A172 (cell line): ENCODE measurements around the gene PCDHA1. TPM values are rescaled to one million over a fixed set of nuclear protein-coding genes. Genes with fewer than 3 reads are reported as not detected.
"Not testable (repeated sequence)": the region's sequence is repeated elsewhere in the genome, so short reads cannot be mapped to it uniquely, and the experiment has no call there.

Experiments used
- DNase-seq: peaks from one replicate; pipeline ENCODE4 v3.0.0-alpha.2; 2015; ENCODE audit warnings: low spot score
- total RNA-seq: library from RNA; depleted of rRNA; stranded (reverse); fragments of >200 nt; shearing (Covaris generic); gene quantifications from 2 replicates; pipeline ENCODE4 v1.2.3, GENCODE V29; 2014

Gene PCDHA1
- total RNA-seq, 1 experiment from 2014 or later: not detected

DNA sequence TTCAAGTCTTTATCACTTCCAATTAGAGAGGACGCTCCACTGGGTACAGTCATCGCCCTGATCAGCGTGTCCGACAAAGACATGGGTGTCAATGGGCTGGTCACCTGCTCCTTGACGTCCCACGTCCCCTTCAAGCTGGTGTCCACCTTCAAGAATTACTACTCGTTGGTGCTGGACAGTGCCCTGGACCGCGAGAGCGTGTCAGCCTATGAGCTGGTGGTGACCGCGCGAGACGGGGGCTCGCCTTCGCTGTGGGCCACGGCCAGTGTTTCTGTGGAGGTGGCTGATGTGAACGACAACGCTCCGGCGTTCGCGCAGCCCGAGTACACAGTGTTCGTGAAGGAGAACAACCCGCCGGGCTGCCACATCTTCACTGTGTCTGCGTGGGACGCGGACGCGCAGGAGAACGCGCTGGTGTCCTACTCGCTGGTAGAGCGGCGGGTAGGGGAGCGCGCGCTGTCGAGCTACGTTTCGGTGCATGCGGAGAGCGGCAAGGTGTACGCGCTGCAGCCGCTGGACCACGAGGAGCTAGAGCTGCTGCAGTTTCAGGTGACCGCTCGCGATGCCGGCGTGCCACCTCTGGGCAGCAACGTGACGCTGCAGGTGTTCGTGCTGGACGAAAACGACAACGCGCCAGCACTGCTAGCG is 22.4 kb downstream of the PCDHA1 start:
- DNase-seq: not testable (repeated sequence)

GRCh38 chr5:140808889-140809291 is 22.9 kb downstream of the PCDHA1 start:
- DNase-seq: no peak

DNA sequence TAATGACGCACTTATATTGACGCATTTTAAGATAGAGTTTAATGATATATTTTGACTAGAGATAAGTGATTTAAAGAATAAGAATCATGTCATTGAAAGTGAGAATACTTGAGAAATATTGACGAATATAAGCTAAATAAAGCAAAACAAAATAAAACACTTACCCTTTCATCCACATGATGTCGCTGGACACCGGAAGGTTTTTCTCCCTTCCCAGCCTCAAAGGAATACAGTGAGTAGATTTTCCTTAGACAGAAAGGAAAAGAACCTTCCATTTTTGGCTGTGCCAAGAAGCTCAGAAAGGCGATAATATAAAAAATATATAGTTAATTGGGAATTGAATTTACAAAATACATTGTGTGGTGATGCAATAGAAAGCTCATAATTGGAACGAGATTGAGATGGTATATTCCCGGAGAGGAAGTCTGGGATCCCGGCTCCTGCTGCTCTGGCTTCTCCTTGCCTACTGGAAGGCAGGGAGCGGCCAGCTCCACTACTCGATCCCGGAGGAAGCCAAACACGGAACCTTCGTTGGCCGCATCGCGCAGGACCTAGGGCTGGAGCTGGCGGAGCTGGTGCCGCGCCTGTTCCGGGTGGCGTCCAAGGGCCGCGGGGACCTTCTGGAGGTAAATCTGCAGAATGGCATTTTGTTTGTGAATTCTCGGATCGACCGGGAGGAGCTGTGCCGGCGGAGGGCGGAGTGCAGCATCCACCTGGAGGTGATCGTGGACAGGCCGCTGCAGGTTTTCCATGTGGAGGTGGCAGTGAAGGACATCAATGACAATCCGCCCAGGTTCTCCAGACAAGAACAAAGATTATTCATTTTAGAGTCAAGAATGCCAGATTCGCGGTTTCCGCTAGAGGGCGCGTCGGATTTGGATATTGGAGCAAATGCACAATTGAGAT is 35.7 kb downstream of the PCDHA1 start, which contains the start of gene PCDHA5:
Gene PCDHA5, plus strand, starts transcription at position 239 of the 906 bp plus-strand sequence.
- DNase-seq: no peak

DNA sequence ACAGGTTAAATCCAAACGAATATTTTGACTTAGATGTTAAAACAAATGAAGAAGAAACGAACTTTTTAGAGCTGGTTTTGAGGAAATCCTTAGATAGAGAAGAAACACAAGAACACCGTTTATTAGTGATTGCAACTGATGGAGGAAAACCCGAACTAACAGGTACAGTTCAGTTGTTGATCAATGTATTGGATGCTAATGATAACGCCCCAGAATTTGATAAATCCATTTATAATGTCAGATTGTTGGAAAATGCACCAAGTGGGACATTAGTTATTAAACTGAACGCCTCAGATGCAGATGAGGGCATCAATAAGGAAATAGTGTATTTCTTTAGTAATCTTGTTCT is 36.3 kb downstream of the PCDHA1 start:
- no peak for DNase-seq

DNA sequence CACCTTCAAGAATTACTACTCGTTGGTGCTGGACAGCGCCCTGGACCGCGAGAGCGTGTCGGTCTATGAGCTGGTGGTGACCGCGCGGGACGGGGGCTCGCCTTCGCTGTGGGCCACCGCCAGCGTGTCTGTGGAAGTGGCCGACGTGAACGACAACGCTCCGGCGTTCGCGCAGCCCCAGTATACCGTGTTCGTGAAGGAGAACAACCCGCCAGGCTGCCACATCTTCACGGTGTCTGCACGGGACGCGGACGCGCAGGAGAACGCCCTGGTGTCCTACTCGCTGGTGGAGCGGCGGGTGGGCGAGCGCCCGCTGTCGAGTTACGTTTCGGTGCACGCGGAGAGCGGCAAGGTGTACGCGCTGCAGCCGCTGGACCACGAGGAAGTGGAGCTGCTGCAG is 37.0 kb downstream of the PCDHA1 start:
- not testable (repeated sequence) for DNase-seq

DNA sequence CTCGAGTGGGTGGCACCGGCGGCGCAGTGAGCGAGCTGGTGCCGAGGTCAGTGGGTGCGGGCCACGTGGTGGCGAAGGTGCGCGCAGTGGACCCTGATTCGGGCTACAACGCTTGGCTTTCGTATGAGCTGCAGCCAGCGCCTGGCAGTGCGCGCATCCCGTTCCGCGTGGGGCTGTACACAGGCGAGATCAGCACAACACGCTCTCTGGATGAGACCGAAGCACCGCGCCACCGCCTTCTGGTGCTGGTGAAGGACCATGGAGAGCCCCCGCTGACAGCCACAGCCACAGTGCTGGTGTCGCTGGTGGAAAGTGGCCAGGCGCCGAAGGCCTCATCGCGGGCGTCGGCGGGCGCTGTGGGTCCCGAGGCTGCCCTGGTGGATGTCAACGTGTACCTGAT is 37.5 kb downstream of the PCDHA1 start:
- DNase-seq: no peak

- no peak for DNase-seq
These were observed 41.9 kb downstream of the PCDHA1 start, which contains the start of gene PCDHA6 for GRCh38 chr5:140827704-140828361. Gene PCDHA6, plus strand, starts transcription at chr5:140827960. Its CDS starts 132 bp downstream, at chr5:140828092.

DNA sequence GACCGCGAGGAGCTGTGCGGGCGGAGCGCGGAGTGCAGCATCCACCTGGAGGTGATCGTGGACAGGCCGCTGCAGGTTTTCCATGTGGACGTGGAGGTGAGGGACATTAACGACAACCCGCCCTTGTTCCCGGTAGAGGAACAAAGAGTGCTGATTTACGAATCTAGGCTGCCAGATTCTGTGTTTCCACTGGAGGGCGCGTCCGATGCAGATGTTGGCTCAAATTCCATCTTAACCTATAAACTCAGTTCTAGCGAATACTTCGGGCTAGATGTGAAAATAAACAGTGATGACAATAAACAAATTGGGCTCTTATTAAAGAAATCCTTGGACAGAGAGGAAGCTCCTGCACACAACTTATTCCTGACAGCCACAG is 42.4 kb downstream of the PCDHA1 start:
- no peak for DNase-seq

- not testable (repeated sequence) for DNase-seq
These were observed 43.9 kb downstream of the PCDHA1 start for GRCh38 chr5:140829511-140830501.

DNA sequence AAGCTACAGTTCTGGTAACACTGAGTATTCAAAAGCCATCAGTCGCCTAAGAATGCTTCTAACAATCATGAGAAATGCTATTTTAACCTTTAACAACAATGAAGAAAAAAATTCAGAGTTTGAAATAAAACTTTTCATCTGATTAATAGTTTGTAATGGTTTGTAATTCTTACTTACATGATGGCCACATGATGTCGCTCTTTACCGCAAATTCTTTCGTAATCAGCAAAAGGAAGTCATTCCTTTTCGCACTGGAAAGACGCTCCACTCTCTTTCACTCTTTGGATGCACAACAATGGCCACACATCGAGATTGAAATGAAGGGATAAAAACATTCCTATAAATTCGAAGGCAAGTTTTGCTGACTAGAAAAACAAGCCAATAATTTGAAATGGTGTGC is 48.1 kb downstream of the PCDHA1 start, which contains the start of gene PCDHA7:
Gene PCDHA7, plus strand, starts transcription at position 277 of the 400 bp plus-strand sequence. Its CDS starts 115 bp downstream, at position 392.
- DNase-seq: peak; percentile 8

DNA sequence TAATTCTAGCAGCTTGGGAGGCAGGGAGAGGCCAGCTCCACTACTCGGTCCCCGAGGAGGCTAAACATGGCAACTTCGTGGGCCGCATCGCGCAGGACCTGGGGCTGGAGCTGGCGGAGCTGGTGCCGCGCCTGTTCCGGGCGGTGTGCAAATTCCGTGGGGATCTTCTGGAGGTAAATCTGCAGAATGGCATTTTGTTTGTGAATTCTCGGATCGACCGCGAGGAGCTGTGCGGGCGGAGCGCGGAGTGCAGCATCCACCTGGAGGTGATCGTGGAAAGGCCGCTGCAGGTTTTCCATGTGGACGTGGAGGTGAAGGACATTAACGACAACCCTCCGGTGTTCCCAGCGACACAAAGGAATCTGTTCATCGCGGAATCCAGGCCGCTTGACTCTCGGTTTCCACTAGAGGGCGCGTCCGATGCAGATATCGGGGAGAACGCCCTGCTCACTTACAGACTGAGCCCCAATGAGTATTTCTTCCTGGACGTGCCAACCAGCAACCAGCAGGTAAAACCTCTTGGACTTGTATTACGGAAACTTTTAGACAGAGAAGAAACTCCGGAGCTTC is 48.6 kb downstream of the PCDHA1 start:
- DNase-seq: not testable (repeated sequence)

DNA sequence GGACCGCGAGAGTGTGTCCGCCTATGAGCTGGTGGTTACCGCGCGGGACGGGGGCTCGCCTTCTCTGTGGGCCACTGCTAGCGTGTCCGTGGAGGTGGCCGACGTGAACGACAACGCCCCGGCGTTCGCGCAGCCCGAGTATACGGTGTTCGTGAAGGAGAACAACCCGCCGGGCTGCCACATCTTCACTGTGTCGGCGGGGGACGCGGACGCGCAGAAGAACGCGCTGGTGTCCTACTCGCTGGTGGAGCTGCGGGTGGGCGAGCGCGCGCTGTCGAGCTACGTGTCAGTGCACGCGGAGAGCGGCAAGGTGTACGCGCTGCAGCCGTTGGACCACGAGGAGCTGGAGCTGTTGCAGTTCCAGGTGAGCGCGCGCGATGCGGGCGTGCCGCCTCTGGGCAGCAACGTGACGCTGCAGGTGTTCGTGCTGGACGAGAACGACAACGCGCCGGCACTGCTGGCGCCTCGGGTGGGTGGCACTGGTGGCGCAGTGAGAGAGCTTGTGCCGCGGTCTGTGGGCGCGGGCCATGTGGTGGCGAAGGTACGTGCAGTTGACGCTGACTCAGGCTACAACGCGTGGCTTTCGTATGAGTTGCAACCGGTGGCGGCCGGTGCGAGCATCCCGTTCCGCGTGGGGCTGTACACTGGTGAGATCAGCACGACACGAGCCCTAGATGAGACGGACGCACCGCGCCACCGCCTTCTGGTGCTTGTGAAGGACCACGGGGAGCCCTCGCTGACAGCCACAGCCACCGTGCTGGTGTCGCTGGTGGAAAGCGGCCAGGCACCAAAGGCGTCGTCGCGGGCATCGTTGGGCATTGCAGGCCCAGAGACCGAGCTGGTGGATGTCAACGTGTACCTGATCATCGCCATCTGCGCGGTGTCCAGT is 49.9 kb downstream of the PCDHA1 start:
- DNase-seq: no peak

DNA sequence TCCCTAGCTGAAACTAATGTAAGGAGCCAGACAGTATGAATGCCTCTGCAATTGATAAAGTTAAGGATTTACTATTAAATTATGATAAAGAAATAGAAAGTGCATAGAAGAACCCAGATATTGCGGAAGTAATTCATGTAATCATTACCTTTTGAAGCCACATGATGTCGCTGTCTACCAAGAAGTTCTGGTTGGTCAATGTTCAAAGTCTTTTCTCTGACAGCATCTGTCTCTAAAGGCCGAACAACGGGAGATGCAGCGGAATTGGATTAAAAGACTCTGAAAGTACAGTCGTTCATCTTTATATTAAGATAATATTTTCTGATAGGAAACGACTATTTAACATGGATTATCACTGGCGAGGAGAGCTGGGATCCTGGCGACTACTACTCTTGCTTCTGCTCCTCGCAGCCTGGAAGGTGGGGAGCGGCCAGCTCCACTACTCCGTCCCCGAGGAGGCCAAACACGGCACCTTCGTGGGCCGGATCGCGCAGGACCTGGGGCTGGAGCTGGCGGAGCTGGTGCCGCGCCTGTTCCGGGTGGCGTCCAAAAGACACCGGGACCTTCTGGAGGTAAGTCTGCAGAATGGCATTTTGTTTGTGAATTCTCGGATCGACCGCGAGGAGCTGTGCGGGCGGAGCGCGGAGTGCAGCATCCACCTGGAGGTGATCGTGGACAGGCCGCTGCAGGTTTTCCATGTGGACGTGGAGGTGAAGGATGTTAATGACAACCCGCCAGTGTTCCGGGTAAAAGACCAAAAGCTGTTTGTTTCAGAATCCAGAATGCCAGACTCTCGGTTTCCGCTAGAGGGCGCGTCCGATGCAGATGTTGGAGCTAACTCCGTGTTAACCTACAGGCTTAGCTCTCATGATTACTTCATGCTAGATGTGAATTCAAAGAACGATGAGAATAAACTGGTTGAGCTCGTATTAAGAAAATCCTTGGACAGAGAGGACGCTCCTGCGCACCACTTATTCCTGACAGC is 55.3 kb downstream of the PCDHA1 start, which contains the start of gene PCDHA8:
Gene PCDHA8, plus strand, starts transcription at position 210 of the 985 bp plus-strand sequence. Its CDS starts 135 bp downstream, at position 345.
- peak; percentile 37 for DNase-seq

- DNase-seq: no peak
These were observed 57.1 kb downstream of the PCDHA1 start for GRCh38 chr5:140842798-140843733.

GRCh38 chr5:140848139-140849102 is 62.5 kb downstream of the PCDHA1 start, which contains the start of gene PCDHA9:
Gene PCDHA9, plus strand, starts transcription at chr5:140848382. Its CDS starts 114 bp downstream, at chr5:140848496.
- DNase-seq: not testable (repeated sequence)
